Mucosa of stomach (tissue), 1 donor: ENCODE results near the gene LITAF.
"Not testable (repeated sequence)": the region's sequence is repeated elsewhere in the genome, so short reads cannot be mapped to it uniquely, and the experiment has no call there.

Source experiments
- H3K27me3 ChIP-seq: one replicate; pipeline ENCODE4 v1.7.0; 2013; ENCODE audit warnings: mild to moderate bottlenecking, low read length; ENCODE audit not compliant: control insufficient read depth, insufficient read depth
- H3K36me3 ChIP-seq: one replicate; pipeline ENCODE4 v1.7.0; 2013; ENCODE audit warnings: low read length; ENCODE audit not compliant: control insufficient read depth, insufficient read depth
- H3K4me1 ChIP-seq: one replicate; pipeline ENCODE4 v1.7.0; 2013; ENCODE audit warnings: mild to moderate bottlenecking, low read length; ENCODE audit not compliant: control insufficient read depth, insufficient read depth
- H3K4me3 ChIP-seq: one replicate; pipeline ENCODE4 v1.7.0; 2013; ENCODE audit warnings: low read length
- H3K9ac ChIP-seq: one replicate; pipeline ENCODE4 v1.7.0; 2013; ENCODE audit warnings: mild to moderate bottlenecking, low read length, moderate library complexity
- H3K9me3 ChIP-seq: one replicate; pipeline ENCODE4 v1.7.0; 2013; ENCODE audit warnings: mild to moderate bottlenecking, low read length, moderate library complexity; ENCODE audit not compliant: control insufficient read depth
- donor health status: Pancreatic carcinoma.

The LITAF gene

GRCh38 chr16:11530171-11530940 is 56.4 kb downstream of the LITAF start:
- Histone ChIP-seq H3K27me3 (peaks cover 12% of the 10 kb centered on the region), H3K4me3 (no peak overlapping the region), H3K36me3 (no peaks in the 10 kb centered on the region), H3K4me1 (no peaks in the 10 kb centered on the region), H3K9ac (no peak overlapping the region), H3K9me3 (no peaks in the 10 kb centered on the region)

- Histone ChIP-seq H3K27me3 (peaks cover 12% of the 10 kb centered on the region), H3K4me3 (no peak overlapping the region), H3K36me3 (no peaks in the 10 kb centered on the region), H3K9me3 (no peaks in the 10 kb centered on the region), H3K4me1 (no peaks in the 10 kb centered on the region), H3K9ac (no peak overlapping the region)
Observed at GRCh38 chr16:11529285-11529684, 57.4 kb downstream of the LITAF start.

GRCh38 chr16:11528053-11528452 is 58.7 kb downstream of the LITAF start:
- Histone ChIP-seq H3K27me3 (peaks cover 12% of the 10 kb centered on the region), H3K4me3 (no peak overlapping the region), H3K36me3 (no peaks in the 10 kb centered on the region), H3K9me3 (no peaks in the 10 kb centered on the region), H3K9ac (no peak overlapping the region), H3K4me1 (no peaks in the 10 kb centered on the region)

- Histone ChIP-seq H3K36me3 (no peaks in the 10 kb centered on the region), H3K9ac (no peak overlapping the region), H3K9me3 (no peaks in the 10 kb centered on the region), H3K4me3 (no peak overlapping the region), H3K4me1 (no peaks in the 10 kb centered on the region), H3K27me3 (peaks cover 12% of the 10 kb centered on the region)
Observed at GRCh38 chr16:11526655-11527350, 59.9 kb downstream of the LITAF start.

GRCh38 chr16:11524098-11524760 is 62.5 kb downstream of the LITAF start:
- no peaks in the 10 kb centered on the region for H3K4me1 ChIP-seq
- H3K27me3 ChIP-seq = peaks cover 12% of the 10 kb centered on the region
- no peak overlapping the region for H3K9ac ChIP-seq
- no peaks in the 10 kb centered on the region for H3K9me3 ChIP-seq
- H3K4me3 ChIP-seq = no peak overlapping the region
- no peaks in the 10 kb centered on the region for H3K36me3 ChIP-seq

- H3K27me3 ChIP-seq = peaks cover 4% of the 10 kb centered on the region
- H3K9me3 ChIP-seq = no peaks in the 10 kb centered on the region
- no peak overlapping the region for H3K9ac ChIP-seq
- no peaks in the 10 kb centered on the region for H3K36me3 ChIP-seq
- no peaks in the 10 kb centered on the region for H3K4me1 ChIP-seq
- H3K4me3 ChIP-seq = no peak overlapping the region
Observed at GRCh38 chr16:11521055-11521454, 65.7 kb downstream of the LITAF start.

- Histone ChIP-seq H3K9me3 (no peaks in the 10 kb centered on the region), H3K9ac (no peak overlapping the region), H3K36me3 (no peaks in the 10 kb centered on the region), H3K4me3 (no peak overlapping the region), H3K4me1 (no peaks in the 10 kb centered on the region), H3K27me3 (no peaks in the 10 kb centered on the region)
Observed at GRCh38 chr16:11520442-11520841, 66.3 kb downstream of the LITAF start.

GRCh38 chr16:11517961-11518360 is 68.8 kb downstream of the LITAF start:
- H3K27me3 ChIP-seq = no peaks in the 10 kb centered on the region
- no peak overlapping the region for H3K9ac ChIP-seq
- no peaks in the 10 kb centered on the region for H3K9me3 ChIP-seq
- no peaks in the 10 kb centered on the region for H3K4me1 ChIP-seq
- H3K4me3 ChIP-seq = no peak overlapping the region
- H3K36me3 ChIP-seq = no peaks in the 10 kb centered on the region

- H3K4me3 ChIP-seq = no peak overlapping the region
- H3K9ac ChIP-seq = no peak overlapping the region
- H3K36me3 ChIP-seq = no peaks in the 10 kb centered on the region
- H3K27me3 ChIP-seq = no peaks in the 10 kb centered on the region
- no peaks in the 10 kb centered on the region for H3K4me1 ChIP-seq
- H3K9me3 ChIP-seq = no peaks in the 10 kb centered on the region
Observed at GRCh38 chr16:11515540-11516430, 70.9 kb downstream of the LITAF start.

GRCh38 chr16:11514283-11514682 is 72.4 kb downstream of the LITAF start:
- Histone ChIP-seq H3K9me3 (no peaks in the 10 kb centered on the region), H3K9ac (no peak overlapping the region), H3K27me3 (no peaks in the 10 kb centered on the region), H3K4me3 (no peak overlapping the region), H3K4me1 (no peaks in the 10 kb centered on the region), H3K36me3 (no peaks in the 10 kb centered on the region)

GRCh38 chr16:11513366-11513765 is 73.4 kb downstream of the LITAF start:
- not testable (repeated sequence) for H3K27me3 ChIP-seq, H3K36me3 ChIP-seq, H3K9me3 ChIP-seq, H3K9ac ChIP-seq, H3K4me3 ChIP-seq, H3K4me1 ChIP-seq
